ENCODE measurements around the gene PPP3CB.

- TF ChIP-seq CTCF (IDR thresholded peaks at IDR 0.05) (no peak), POLR2A (IDR thresholded peaks at IDR 0.05) (no peak)
Observed at GRCh38 chr10:73449113-73449512, 46.7 kb downstream of the PPP3CB start.
